ENCODE measurements around the gene RAB29.

Gene RAB29

DNA sequence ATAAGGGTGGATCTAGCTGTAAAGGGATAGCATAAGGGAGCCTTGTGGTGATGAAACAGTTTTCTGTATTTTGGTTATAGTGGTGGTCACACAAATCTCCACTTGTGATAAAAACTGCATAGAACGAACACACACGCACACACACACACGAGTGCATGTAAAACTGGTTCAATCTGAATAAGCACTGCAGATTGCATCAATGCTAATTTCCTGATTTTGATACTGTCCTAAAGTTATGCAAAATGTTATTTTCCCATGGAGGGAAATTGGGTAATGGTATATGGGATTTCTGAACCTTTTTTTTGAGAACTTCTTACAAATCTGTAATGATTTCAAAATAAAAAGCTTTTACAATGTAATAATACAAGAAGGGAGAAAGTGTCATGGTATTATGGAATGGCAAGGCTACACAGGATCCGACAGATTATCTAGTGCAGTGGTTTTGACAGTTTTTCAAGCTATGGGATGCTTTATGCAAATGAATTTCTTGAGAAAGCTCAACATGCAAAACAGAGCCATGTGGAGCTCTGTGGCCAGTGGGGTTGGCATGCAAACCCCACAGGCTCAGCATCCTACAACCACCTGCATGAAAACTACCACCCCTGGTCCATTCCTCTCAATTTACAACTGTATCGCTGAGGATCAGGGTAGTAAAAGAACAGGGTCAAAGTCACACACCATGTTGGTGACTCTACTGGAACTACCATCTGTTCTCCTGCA lies 18.9 kb upstream of the RAB29 start:
- DNase-seq (ENCODE audit: low read depth in 2 of 2): no peak

DNA sequence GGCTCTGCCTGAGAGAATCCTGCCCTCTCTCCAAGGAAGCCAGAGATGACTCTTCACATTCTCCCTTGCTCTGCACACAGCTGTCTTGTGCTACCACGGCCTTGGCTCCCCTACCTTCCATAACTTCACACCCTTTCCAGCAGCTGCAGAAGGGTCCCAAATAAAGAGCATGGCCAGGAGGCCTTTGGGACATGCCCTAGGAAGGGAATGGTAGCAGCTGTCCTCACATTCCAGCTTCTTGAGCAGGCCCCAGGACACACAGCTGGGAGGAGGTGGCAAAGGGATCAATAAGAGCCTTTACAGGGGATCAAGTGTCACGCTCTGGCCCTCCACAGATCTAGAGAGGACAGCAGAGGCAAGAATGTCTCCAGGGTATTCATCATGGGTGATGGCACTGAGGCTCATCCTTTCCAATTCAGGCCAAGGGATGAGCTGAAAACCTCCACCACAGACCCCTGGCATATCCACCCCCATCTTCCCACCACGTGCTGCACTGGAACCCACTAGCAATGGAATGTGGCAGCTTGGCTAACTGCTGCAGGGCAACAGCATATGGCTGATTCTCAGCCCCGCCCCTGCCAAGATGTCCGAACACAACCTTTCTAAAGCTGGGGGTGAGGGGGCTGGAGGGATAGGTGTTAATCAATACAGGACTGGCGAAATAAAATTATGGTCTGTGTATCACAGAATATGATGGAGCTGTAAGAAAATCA lies 17.8 kb upstream of the RAB29 start:
- no peak for DNase-seq (ENCODE audit: low read depth in 2 of 2)

DNA sequence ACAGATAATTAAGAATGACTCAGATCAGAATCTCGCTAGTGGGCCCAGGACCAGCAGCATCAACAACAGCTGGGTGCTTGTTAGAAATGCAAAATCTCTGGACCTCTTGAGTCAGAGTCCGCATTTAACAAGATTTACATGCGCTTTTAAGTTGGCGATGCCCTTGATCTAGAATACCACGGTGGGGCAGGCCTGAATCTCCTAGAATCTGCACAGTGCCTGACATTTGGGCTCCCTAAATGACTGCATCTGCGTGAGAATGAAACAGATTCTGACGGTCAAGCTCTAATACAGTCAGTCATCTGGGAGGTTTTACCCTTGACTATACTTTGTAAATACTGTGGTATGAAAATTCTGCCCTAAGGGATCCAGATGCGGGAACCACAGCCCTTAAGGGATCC lies 17.2 kb upstream of the RAB29 start:
- no peak for DNase-seq (ENCODE audit: low read depth in 2 of 2)

GRCh38 chr1:205791568-205792180 lies 16.4 kb upstream of the RAB29 start:
- DNase-seq (ENCODE audit: low read depth in 2 of 2): peak in 1 of 2 donors; percentile 55

- no peak for DNase-seq (ENCODE audit: low read depth in 2 of 2)
Observed at GRCh38 chr1:205787287-205787916, 12.1 kb upstream of the RAB29 start.

- no peak for DNase-seq (ENCODE audit: low read depth in 2 of 2)
Observed at GRCh38 chr1:205786601-205787000, 11.3 kb upstream of the RAB29 start.

DNA sequence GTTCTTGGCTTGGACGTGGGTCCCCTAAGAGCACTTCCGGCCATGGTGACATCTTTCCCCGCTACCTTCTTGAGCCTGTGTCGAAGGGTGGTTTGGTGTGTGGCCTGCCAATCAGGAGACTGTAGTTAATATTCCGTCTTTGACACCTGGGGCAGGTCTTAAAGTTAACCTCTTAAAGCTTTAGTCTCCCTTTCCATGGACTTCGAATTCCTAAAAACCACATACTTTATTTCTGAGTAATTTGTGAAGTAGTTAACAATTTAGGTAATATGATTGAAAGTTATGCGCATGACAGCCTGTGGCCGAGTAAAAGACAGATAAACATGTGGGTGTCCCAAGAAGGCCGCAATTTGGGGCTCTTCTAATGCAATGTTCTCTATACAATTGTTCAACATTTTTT lies 10.2 kb upstream of the RAB29 start:
- no peak for DNase-seq (ENCODE audit: low read depth in 2 of 2)

- no peak for DNase-seq (ENCODE audit: low read depth in 2 of 2)
Observed at GRCh38 chr1:205783904-205784303, 8.6 kb upstream of the RAB29 start.

- DNase-seq (ENCODE audit: low read depth in 2 of 2): no peak
Observed at GRCh38 chr1:205783433-205783795, 8.1 kb upstream of the RAB29 start.

DNA sequence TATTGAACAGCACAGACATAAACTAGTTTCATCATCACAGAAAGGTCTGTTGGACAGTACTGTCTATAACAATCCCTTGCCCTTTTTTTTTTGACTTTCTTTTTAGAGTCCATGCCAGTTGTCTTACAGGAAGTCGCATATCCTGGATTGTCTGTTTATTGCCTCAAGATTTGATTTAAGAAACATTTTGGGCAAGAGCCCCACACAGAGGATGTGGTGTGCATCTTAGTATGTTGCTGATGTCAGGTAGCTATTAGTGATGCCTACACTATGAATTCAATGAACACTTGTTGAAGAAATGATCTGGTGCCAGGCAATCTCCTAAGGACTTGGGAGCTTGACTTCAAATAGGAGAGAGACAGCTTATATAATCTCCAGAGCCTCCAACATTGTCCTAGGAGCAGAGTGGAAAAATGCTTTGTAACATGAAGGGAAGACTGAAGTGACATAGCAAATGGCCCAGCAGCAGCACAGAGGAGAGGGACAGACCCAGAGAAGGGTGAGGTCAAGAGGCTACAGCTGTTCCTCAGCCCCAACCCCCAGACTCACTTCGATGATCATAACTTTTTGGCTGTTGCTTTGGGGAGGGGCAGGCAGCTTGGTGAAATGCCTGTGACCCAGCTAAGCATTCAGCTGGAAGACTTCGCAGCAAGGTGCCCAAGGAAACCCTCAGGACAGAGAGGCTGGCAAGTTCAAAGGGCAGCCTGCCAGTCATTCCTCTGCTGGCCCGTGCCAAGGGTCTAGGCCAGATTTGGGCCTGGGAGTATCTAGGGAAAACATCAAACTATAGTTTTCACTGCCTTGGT lies 7.5 kb upstream of the RAB29 start:
- no peak for DNase-seq (ENCODE audit: low read depth in 2 of 2)

DNA sequence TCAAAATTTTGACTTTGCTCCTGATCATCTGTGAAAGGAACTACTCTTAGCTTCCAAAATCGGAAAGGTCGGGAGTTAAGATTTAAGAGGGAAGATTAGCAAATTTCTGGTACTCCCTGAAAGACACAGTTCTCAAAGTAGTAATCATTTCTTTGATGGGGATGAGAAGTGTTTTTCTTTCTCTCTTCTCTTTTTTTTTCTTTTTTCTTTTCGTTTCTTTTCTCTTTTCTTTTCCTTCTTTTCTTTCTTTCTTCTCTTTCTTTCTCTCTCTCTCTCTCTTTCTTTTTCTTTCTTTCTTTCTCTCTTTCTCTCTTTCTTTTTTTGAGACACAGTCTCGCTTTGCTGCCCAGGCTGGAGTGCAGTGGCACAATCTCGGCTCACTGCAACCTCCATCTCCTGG lies 5.1 kb upstream of the RAB29 start:
- DNase-seq (ENCODE audit: low read depth in 2 of 2): no peak

GRCh38 chr1:205777994-205778393 lies 2.7 kb upstream of the RAB29 start:
- no peak for DNase-seq (ENCODE audit: low read depth in 2 of 2)

DNA sequence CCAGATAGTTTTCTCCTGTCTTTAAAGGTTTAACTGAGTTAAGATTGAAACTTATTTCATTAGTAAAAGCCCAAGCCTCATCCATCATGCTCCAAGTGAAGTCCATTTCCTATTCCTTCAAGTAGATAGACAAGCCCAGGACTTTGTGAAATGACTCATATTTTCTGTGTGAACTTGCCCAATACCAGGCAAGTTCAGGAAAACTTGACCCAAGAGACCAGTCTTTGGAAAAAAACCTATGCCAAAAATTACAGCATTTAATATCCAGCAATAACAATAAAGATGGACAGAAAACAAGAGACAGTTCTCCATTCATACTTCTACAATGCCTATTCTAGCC lies 405 bp upstream of the RAB29 start:
- DNase-seq (ENCODE audit: low read depth in 2 of 2): no peak

- peak in 1 of 2 donors; percentile 13 for DNase-seq (ENCODE audit: low read depth in 2 of 2)
Observed at GRCh38 chr1:205774198-205775014, 876 bp downstream of the RAB29 start.

GRCh38 chr1:205772607-205773032 lies 2.7 kb downstream of the RAB29 start:
- DNase-seq (ENCODE audit: low read depth in 2 of 2): no peak

- DNase-seq (ENCODE audit: low read depth in 2 of 2): no peak
Observed at GRCh38 chr1:205770618-205771017, 4.7 kb downstream of the RAB29 start.

DNA sequence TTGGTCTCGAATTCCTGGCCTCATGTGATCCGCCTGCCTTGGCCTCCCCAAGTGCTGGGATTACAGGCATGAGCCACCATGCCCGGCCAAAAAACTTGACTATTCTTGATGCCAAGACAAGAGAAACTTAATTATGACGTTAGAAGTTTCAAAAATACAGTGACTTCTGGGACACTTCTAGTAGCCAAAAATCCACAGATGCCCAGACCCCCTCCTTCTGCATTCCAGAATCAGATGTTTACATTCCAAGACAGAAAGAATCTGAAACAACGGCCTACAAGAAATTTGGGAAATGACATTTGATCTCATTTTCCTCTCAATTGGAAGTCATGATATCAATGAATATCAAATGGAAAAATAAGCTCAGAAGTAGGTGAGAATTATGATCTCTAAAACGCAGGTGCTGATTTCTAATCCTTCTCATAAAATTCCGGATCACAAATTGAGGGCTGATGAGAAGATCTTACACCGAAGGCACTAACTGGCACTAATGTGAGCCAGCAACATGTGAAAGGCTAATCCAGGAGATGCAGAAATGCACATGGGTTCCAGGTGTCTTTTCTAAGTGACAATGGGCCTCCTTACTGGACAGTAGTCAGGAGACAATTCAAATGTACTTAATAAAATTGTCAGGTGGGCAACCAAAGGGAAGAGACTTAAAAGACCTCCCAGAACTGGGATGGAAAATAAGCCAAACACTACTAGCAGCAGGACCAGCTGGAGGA lies 5.5 kb downstream of the RAB29 start:
- no peak for DNase-seq (ENCODE audit: low read depth in 2 of 2)

DNA sequence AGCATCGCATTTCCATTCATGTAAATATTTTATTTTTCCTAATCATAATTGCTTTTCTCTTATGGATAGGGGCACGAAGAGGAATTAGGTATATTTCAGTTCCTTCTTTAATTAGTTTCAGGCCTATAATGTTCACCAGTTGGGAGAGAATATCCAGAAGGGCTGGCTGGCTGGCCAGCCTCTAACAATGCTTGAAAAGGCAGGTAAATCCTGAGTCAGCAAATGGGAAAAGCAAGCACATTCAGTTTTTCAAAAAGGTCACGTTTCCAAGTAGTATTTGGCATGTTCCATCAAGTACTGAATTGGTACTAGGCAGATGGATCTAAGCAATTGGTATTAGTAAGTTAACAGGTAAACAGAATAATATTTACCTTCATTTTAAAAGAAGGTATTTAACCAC lies 8.0 kb downstream of the RAB29 start:
- DNase-seq (ENCODE audit: low read depth in 2 of 2): no peak

- DNase-seq (ENCODE audit: low read depth in 2 of 2): no peak
Observed at GRCh38 chr1:205766570-205766969, 8.7 kb downstream of the RAB29 start.

- no peak for DNase-seq (ENCODE audit: low read depth in 2 of 2)
Observed at GRCh38 chr1:205766038-205766437, 9.2 kb downstream of the RAB29 start.

Data from stimulated activated CD4-positive, alpha-beta T cell treated with anti-CD3 and anti-CD28 coated beads, Interleukin-15, amount 100 ng/mL, for 48 hours (primary cell).